Central memory CD4-positive, alpha-beta T cell (primary cell): ENCODE results near the gene UBL5.
A peak's percentile ranks its signal among the peaks of the same experiment; 100 is the strongest.
"Not testable (repeated sequence)": the region's sequence is repeated elsewhere in the genome, so short reads cannot be mapped to it uniquely, and the experiment has no call there.

Source experiments
- DNase-seq: peaks from one replicate; pipeline ENCODE4 v3.0.0; 2022
- total RNA-seq, 3 experiments: gene quantifications; one replicate each; lab custom pipeline; 2026; lab: John Stamatoyannopoulos, UW

The UBL5 gene
- 51.7 to 75.7 (median 56.8) reads per million in 3 experiments for total RNA-seq

DNA sequence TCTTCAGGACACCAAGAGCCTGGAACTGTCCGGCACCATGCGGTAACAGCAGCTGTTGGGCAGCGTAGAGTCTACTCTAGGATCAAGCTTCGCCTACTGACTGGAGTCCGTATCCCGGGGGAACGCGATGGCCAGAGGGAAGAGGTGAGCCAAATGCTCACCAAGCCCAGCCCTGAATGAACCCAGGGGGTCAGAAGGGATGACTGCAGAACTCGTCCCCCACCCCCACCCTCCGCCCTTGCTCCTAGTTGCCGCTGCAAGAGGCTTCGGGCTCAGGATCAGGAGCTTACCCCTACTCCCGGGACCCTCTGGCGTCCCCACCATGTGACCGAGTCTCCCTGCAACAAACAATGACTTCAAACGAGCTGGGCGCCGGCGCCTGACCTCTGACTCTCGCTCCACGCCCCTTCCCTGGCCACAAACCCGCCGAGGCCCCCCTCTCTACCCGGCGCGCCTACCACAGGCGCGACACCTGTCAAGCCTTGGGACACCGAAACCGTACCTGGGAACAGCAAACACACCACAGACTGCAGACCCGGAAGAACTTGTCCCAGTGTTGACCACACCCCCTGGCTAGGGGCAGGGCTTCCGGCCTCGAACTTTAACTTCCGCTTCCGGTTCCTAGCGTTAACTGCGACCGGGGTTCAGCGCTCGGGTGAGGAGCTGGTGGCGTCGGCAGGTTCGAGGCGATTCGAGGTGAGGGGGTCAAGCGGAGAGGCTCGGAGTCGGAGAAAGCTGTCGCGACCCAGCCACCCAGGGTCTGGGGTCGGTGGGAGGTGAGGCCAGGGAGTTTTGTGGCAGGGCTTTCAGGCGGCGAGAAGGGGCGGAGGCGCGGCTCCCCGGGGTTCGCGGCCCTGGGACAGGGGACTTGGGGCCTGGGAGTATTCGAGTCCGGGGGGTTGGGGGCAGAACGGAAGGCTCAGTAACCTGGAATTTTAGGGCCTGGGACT, at the start of gene UBL5:
Gene UBL5, plus strand, starts transcription at position 630 of the 950 bp plus-strand sequence. CDS start 420 bp downstream, outside the sequence.
- DNase-seq = peak; percentile 88

DNA sequence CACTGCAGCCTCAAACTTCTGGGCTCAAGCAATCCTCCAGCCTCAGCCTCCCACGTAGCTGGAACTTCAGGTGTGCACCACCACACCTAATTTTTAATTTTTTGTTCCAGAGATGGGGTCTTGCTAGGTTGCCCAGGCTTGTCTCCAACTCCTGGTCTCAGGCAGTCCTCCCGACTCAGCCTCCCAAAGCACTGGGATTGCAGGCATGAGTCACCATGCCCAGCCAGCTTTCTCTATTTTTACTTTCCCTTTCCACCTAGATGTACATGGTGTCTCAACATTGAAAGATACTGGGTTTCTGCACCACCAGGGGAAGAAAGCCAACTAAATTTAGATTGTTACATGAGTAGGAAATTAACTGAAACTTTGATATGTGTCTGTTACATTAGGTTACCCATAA, 45.4 kb upstream of the UBL5 start:
- no peak for DNase-seq

GRCh38 chr19:9784163-9784496, 43.6 kb upstream of the UBL5 start:
- DNase-seq = not testable (repeated sequence)

- DNase-seq = peak; percentile 91
These were observed 42.1 kb upstream of the UBL5 start for GRCh38 chr19:9785367-9786331.

DNA sequence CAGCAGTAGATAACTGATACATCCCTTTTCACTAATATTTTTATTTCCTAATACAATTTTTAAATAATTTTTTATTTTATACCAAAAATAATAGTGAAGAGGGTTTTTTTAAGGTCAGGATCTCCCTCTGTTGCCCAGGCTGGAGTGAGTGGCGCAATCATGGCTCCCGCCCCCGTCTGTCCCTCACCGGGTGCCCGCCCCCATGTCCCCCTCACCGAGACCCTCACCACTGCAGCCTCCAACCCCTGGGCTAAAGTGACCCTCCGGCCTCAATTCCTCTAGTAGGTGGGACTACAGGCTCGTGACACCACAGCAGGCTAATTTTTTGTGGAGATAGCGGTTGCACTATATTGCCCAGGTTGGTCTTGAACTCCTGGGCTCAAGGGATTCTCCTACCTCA, 41.4 kb upstream of the UBL5 start:
- no peak for DNase-seq

DNA sequence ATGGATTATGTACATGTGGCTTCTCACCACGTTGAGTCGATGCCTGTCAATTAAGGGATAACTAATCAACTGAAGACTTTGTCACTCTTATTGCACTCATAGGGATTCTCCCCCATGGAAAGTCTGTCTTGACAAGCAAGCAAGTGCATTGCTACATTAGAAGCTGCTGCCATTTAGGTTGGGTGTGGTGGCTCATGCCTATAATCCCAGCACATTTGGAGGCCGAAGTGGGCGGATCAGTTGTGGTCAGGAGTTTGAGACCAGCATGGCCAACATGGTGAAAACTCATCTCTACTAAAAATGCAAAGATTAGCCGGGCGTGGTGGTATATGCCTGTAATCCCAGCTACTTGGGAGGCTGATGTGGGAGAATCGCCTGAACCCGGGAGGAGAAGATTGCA, 40.9 kb upstream of the UBL5 start:
- DNase-seq = no peak

DNA sequence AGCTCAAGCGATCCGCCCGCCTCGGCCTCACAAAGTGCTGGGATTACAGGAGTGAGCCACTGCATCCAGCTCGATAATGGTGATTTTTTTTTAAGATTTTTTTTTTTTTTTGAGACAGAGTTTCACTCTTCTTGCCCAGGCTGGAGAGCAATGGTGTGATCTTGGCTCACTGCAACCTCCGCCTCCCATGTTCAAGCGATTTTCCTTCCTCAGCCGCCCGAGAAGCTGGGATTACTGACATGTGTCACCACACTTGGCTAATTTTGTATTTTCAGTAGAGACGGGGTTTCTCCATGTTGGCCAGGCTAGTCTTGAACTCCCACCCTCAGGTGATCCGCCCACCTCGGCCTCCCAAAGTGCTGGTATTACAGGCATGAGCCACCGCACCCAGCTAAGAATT, 39.1 kb upstream of the UBL5 start:
- DNase-seq = not testable (repeated sequence)

DNA sequence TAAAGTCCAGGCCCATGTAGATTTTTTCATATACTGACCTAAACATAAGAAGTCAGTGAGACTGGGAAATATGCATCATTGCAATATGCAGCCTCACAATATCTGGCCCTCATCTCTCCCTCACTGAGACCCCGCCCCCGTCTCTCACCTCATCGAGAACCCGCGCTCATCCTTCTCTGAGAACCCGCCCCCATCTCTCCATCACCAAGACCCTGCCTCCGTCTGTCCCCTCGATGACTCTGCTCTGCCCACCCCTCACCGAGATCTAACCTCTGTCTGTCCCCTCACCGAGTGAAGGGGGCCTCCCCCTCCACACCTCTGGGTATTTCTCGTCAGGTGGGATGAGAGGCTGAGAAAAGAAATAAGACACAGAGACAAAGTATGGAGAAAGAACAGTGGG, 38.7 kb upstream of the UBL5 start:
- no peak for DNase-seq

DNA sequence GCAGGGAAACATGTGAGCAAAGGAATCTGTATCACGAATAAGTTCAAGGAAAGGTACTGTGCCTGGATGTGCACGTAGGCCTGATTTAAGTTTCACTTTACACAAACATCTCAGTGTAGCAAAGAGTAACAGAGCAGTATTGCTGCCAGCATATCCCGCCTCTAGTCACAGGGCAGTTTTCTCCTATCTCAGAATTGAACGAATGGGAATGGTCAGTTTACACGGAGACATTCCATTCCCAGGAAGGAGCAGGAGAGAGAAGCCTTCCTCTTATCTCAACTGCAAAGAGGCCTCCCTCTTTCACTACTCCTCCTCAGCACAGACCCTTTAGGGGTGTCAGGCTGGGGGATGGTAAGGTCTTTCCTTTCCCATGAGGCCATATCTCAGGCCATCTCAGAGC, 38.1 kb upstream of the UBL5 start:
- not testable (repeated sequence) for DNase-seq

DNA sequence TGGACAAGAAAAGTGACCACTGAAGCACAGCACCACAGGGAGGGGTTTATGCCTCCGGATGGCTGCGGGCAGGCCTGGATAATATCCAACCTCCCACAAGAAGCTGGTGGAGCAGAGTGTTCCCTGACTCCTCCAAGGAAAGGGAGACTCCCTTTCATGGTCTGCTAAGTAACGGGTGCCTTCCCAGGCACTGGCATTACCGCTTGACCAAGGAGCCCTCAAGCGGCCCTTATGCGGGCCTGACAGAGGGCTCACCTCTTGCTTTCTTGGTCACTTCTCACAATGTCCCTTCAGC, 36.7 kb upstream of the UBL5 start:
- DNase-seq = not testable (repeated sequence)

- DNase-seq = peak; percentile 85
These were observed 36.0 kb upstream of the UBL5 start for GRCh38 chr19:9791552-9792205.

GRCh38 chr19:9792206-9793070, 35.3 kb upstream of the UBL5 start:
- DNase-seq = peak; percentile 89

DNA sequence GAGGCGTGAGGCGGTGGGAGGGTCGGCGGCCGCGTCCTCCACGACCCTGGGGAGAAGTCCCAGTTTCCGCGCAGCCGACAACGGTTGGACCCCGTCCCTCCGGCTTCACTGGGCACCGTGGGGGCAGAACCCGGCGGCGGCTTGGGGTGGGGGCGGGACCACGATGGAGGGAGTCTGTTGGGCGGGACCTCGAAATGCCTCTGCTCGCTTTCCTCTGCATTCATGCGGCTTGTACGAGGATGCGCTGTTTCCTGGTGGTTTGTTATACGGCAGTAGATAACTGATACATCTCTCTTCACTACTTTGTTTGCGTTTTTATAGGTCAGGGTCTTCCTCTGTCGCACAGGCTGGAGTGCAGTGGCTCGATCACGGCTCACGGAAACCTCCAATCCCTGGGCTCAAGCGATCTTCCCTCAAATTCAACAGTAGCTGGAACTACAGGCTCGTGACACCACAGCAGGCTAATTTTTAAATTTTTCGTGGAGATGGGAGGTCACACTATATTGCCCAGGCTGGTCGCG, 34.6 kb upstream of the UBL5 start:
- no peak for DNase-seq

- peak; percentile 90 for DNase-seq
These were observed 31.5 kb upstream of the UBL5 start for GRCh38 chr19:9796113-9796773.

DNA sequence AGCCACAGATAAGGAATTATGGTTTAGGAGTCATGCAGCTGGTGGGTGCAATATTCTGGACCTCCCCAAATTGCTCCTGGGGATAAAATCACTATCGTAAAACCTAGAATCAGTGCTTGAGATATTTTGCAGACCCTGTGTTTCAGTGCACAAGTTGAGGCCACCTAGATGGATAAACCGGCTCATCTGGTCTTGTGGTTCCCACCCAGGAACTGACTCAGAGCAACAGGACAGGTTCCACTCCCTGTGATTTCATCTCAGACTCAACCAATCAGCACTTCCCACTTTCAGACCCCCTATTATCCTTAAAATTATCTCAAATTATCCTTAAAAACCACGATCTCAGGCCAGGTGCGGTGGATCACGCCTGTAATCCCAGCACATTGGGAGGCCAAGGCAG, 29.8 kb upstream of the UBL5 start:
- no peak for DNase-seq

- no peak for DNase-seq
These were observed 28.6 kb upstream of the UBL5 start for GRCh38 chr19:9799162-9799561.

- no peak for DNase-seq
These were observed 25.7 kb upstream of the UBL5 start for GRCh38 chr19:9801976-9802375.

DNA sequence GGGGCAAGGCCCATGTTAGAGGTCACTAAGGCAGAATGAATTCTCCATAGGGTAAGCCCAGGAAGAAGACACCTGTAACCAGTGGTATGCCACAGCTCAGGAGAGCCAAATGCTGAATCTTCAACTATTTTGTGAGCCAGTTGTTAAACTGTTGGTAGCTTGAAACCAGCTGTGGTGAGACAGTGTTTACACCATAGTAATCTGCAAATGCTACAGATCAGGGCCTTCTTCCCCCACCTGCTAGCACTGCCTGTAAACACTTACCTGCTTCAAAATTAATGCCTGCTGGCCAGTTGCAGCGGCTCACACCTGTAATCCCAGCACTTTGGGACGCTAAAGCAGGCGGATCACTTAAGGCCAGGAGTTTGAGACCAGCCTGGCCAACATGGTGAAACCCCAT, 20.9 kb upstream of the UBL5 start:
- no peak for DNase-seq

DNA sequence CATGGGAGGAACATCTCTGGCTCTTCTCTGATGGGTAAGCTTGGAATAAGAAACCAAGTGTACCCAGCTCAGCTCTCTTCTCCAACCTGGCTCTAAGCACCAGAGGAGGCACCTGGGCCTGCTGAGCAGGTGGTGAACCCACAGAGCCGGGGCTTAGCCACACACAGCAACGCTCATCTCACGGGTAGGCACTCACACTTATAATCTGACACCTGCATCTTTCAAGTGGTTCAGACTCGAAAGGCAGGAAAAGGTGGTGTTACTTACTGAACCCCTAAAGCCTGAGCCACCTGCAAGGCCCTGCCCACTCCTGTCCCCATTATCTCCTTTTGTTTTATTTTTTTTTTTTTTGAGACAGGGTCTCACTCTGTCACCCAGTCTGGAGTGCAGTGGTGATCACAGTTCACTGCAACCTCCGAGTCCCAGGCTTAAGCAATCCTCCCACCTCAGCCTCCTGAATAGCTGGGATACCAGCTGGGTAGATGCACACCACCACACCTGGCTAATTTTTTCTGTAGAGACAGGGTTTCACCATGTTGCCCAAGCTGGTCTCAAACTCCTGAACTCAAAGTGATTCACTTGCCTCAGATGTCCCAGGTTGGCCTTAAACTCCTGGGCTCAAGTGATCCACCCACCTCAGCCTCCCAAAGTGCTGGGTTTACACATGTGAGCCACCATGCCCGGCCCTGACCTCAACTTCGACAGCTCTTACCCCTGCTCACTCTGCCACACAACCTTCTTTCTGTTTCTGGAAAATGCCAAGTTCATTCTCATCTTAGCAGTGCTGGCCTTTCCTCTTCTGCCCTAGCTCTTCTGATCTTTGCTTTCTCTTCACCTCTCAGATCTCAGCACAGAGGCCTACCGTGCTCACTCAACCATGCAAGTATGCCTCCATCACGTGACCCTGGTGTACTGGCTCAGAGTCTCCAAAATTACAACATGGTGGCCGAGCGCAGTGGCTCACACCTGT, 18.6 kb upstream of the UBL5 start:
- peak; percentile 66 for DNase-seq

GRCh38 chr19:9811139-9811538, 16.6 kb upstream of the UBL5 start:
- no peak for DNase-seq
